A673 (cell line): Measurements from ENCODE around the gene MGAT3. TPM values are rescaled to one million over a fixed set of nuclear protein-coding genes. Genes with fewer than 3 reads are reported as not detected.

ENCODE experiments used
- BruUV-seq: library from RNA; stranded (reverse); fragments of 400-500 nt; replicated peaks from 2 replicates; lab custom pipeline; 2021; lab: Mats Ljungman, UMichigan
- CTCF ChIA-PET: fragments of 300-600 bp; sonication (Branson Sonifier 250); formaldehyde crosslinking; loops from one replicate; lab custom pipeline; 2022; ENCODE audit warnings: antibody characterized with exemption; lab: Charles Lee
- POLR2A ChIA-PET: fragments of 300-600 bp; sonication (Branson Sonifier 250); formaldehyde crosslinking; loops from one replicate; lab custom pipeline; 2022; ENCODE audit warnings: antibody characterized with exemption; ENCODE audit not compliant: low non-redundant PET; lab: Charles Lee
- DNase-seq: peaks from one replicate; pipeline ENCODE4 v3.0.0-alpha.2; 2015; ENCODE audit warnings: low spot score
- H3K27ac ChIP-seq: fragments of 200-600 bp; sonication (generic); 2 replicates; pipeline ENCODE4 v1.5.1; 2016; ENCODE audit warnings: mixed run types, low read depth, mild to moderate bottlenecking, mixed read lengths, antibody characterized with exemption, low read length; ENCODE audit not compliant: poor library complexity, severe bottlenecking
- H3K27me3 ChIP-seq: fragments of 200-600 bp; sonication (generic); replicated peaks from 2 replicates; pipeline ENCODE4 v1.6.1; 2017; ENCODE audit warnings: mixed run types, low read depth, mild to moderate bottlenecking, mixed read lengths, antibody characterized with exemption, low read length; ENCODE audit not compliant: insufficient read depth, poor library complexity
- H3K36me3 ChIP-seq: fragments of 200-600 bp; sonication (generic); 2 replicates; pipeline ENCODE4 v1.6.1; 2016; ENCODE audit warnings: mixed run types, mild to moderate bottlenecking, mixed read lengths, antibody characterized with exemption, low read length; ENCODE audit not compliant: insufficient read depth, poor library complexity, severe bottlenecking
- H3K4me1 ChIP-seq: fragments of 200-600 bp; sonication (generic); 2 replicates; pipeline ENCODE4 v1.6.1; 2017; ENCODE audit warnings: mixed run types, mild to moderate bottlenecking, mixed read lengths, antibody characterized with exemption, low read length; ENCODE audit not compliant: insufficient read depth, poor library complexity, severe bottlenecking
- H3K4me3 ChIP-seq: fragments of 200-600 bp; sonication (generic); 2 replicates; pipeline ENCODE4 v1.5.1; 2016; ENCODE audit warnings: low read depth, mixed run types, mild to moderate bottlenecking, mixed read lengths, low read length; ENCODE audit not compliant: poor library complexity, severe bottlenecking
- H3K9me3 ChIP-seq: fragments of 200-600 bp; sonication (generic); 2 replicates; pipeline ENCODE4 v1.6.1; 2016; ENCODE audit warnings: mixed run types, low read depth, mild to moderate bottlenecking, mixed read lengths, antibody characterized with exemption, low read length; ENCODE audit not compliant: poor library complexity, severe bottlenecking
- CTCF ChIP-seq: fragments of 300-800, 200-600 bp; sonication (generic); conservative IDR thresholded peaks from 2 replicates; pipeline ENCODE4 v1.5.1; 2017; ENCODE audit warnings: low read depth, mild to moderate bottlenecking, antibody characterized with exemption, low read length, moderate library complexity, mixed read lengths
- EZH2 ChIP-seq: fragments of 200-600 bp; sonication (generic); IDR thresholded peaks from 2 replicates; pipeline ENCODE4 v1.6.1; 2017; ENCODE audit warnings: borderline replicate concordance, low read depth, mild to moderate bottlenecking, mixed read lengths, antibody characterized with exemption, low read length; ENCODE audit not compliant: poor library complexity, severe bottlenecking
- intact Hi-C: fragments of 100-400 bp; cut with micrococcal nuclease; formaldehyde crosslinking; loops from one replicate; pipeline ENCODE4 v1.10.0; 2022; ENCODE audit not compliant: unreplicated experiment
- total RNA-seq: library from RNA; stranded (reverse); gene quantifications from 2 replicates; pipeline ENCODE4 v1.2.3, GENCODE V29; 2021

The MGAT3 gene
- total RNA-seq, 1 experiment from 2014 or later: 2.7 TPM

GRCh38 chr22:39493759-39494158, 36.9 kb downstream of the MGAT3 start:
- DNase-seq: no peak
- H3K27me3 ChIP-seq: no peaks in the 10 kb centered on the region
- no peaks in the 10 kb centered on the region for H3K36me3 ChIP-seq
- H3K4me3 ChIP-seq: no peak overlapping the region
- CTCF ChIA-PET: interaction anchor here (0.6 to 2.0 kb wide), 2 partner anchors 36 to 100 kb away, joined by 4 to 20 read pairs; no protein-coding TSS in a partner anchor
- TF ChIP-seq CTCF (no peak), EZH2 (no peak)
- no peaks in the 10 kb centered on the region for H3K9me3 ChIP-seq
- H3K4me1 ChIP-seq: peaks cover 6% of the 10 kb centered on the region
- no TSS peak for BruUV-seq
- POLR2A ChIA-PET: interaction anchor here (0.6 kb wide), 1 partner anchor 18 kb away, joined by 4 read pairs; no protein-coding TSS in a partner anchor
- intact Hi-C loops: no loop called here
- H3K27ac ChIP-seq: no peak overlapping the region

DNA sequence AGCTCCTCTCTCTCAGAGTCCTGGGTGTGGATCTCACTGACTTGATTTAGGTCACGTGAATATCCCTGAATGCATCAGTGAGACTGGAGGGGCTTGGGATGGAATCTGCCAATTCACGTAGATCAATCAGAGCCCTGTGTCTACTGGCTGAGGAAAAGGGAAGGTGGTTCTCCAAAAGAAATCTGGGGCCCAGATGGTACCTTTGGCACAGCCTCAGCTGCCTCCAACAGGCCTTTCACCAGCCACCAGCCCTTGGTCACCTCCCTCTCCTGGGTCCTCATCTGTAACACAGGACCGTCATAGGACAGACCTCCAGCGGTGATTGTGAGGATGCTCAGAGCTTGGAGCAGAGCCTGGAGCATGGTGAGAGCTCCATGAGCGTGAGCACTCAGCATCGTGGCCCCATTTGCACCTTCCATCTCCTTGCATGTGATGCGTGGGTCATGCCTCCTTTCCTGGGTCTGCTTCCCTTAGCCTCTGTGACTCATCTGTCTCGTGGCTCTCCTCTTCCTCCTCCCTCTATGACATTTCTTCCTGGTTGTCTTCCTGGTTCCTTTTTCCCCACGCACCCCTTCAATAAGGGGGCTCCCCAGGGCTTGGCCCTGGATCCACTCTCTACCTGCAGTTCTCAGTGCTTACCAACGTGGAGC, 37.8 kb downstream of the MGAT3 start:
- H3K9me3 ChIP-seq: no peaks in the 10 kb centered on the region
- intact Hi-C loops: no loop called here
- H3K27me3 ChIP-seq: no peaks in the 10 kb centered on the region
- H3K36me3 ChIP-seq: no peaks in the 10 kb centered on the region
- BruUV-seq: no TSS peak
- no peak for DNase-seq
- TF ChIP-seq EZH2 (no peak), CTCF (no peak)
- H3K27ac ChIP-seq: no peak overlapping the region
- POLR2A ChIA-PET: no interaction called here
- peaks cover 6% of the 10 kb centered on the region for H3K4me1 ChIP-seq
- H3K4me3 ChIP-seq: no peak overlapping the region
- CTCF ChIA-PET: interaction anchor here (0.6 to 2.0 kb wide), 3 partner anchors 35 to 101 kb away, joined by 3 to 20 read pairs (median 4); no protein-coding TSS in a partner anchor

DNA sequence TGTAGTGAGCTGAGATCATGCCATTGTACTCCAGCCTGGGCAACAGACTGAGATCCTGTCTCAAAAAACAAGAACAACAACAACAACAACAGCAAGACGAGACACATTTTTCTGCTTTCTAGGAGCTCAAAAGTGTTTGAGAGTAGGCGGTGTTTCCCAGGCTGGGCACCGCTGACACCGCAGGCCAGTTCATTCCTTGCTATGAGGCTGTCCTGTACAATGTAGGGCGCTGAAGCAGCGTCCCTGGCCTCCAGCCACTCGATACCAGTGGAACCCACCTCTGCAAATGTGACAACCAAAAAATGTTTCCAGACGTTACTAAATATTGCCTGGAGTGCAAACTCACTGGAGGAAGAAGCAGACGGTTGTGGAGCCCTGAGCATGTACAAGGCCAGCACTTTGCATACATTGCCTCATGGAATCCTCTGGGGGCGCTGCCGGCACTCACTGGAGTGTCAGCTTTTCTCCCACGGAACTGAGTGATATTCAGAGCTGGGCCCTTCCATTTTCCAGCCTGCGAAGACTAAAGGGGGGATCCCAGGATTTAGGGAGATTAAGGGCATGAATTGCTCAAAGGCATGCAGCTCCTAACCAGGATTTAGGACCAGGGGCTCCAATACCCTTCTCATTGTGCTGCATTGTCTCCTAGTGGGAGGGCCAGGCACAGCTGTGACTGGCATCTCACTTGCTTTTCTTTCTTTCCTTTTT, 39.5 kb downstream of the MGAT3 start:
- H3K4me1 ChIP-seq: peaks cover 12% of the 10 kb centered on the region
- ChIA-PET POLR2A (interaction anchor here (0.5 kb wide), 1 partner anchor 24 kb away, joined by 3 read pairs; no protein-coding TSS in a partner anchor), CTCF (interaction anchor here (0.6 to 2.2 kb wide), 8 partner anchors 13 to 122 kb away, joined by 3 to 26 read pairs (median 4); no protein-coding TSS in a partner anchor)
- DNase-seq: peak; percentile 86
- no peaks in the 10 kb centered on the region for H3K27me3 ChIP-seq
- H3K9me3 ChIP-seq: no peaks in the 10 kb centered on the region
- intact Hi-C loops: no loop called here
- TF ChIP-seq EZH2 (no peak), CTCF (peak; percentile 89)
- no TSS peak for BruUV-seq
- H3K4me3 ChIP-seq: no peak overlapping the region
- H3K36me3 ChIP-seq: no peaks in the 10 kb centered on the region
- no peak overlapping the region for H3K27ac ChIP-seq
